ENCODE measurements around the gene CFAP68. TPM values are rescaled to one million over a fixed set of nuclear protein-coding genes. Genes with fewer than 3 reads are reported as not detected.

The CFAP68 gene
- total and polyA plus RNA-seq, 2 of the 8 experiments (the other 6 are each of a cell fraction or from before 2014, with no cell fraction given), result 21.4 to 43.1 TPM

- no peak overlapping the region for H2AFZ ChIP-seq (ENCODE audit: low read length)
- no peaks in the 10 kb centered on the region for H3K79me1 ChIP-seq (ENCODE audit: low read depth, low read length)
- H3K4me3 ChIP-seq (ENCODE audit: extremely low read depth in 1 of 4, insufficient read depth in 2 of 4, low read depth in 3 of 4, low read length in 4 of 4), result no peak overlapping the region
- H3K27me3 ChIP-seq (replicated peaks in 1 of 4; ENCODE audit: control insufficient read depth in 3 of 4, extremely low read depth in 1 of 4, insufficient read depth in 3 of 4, low read length in 3 of 4), result no peaks in the 10 kb centered on the region
- DNase-seq (ENCODE audit: low read depth in 1 of 2, low spot score in 2 of 2), result no peak
- 79% methylated on average over 2 of the region's 2 CpGs; no CpG with 5 or more reads in 1 of the 2 experiments for WGBS, 2 experiments (ENCODE audit: extremely low coverage in 1 of 2, insufficient coverage in 1 of 2, insufficient read length in 1 of 2, insufficient replicate concordance in 2 of 2, low coverage in 1 of 2, low lambda C conversion rate in 2 of 2, missing lambda C conversion rate in 1 of 2)
- TF ChIP-seq RAD21 (IDR thresholded peaks at IDR 0.05 in 1 of 2, conservative IDR thresholded peaks at IDR 0.05 in 1 of 2; ENCODE audit: low read depth in 2 of 2, low read length in 2 of 2), result no peak
- H3K9me3 ChIP-seq (ENCODE audit: insufficient read depth in 2 of 2, low read depth in 1 of 2, low read length in 1 of 2), result no peaks in the 10 kb centered on the region
- H3K4me1 ChIP-seq (replicated peaks in 1 of 4; ENCODE audit: control insufficient read depth in 3 of 4, insufficient read depth in 4 of 4, low read length in 3 of 4), result no peaks in the 10 kb centered on the region; a peak in 1 of 7 replicates
- no peak overlapping the region for H2BK15ac ChIP-seq (ENCODE audit: low read length)
- H3K27ac ChIP-seq (ENCODE audit: low read depth, low read length), result no peak overlapping the region
- no peak overlapping the region for H3K14ac ChIP-seq (ENCODE audit: insufficient read length)
- no peak overlapping the region for H4K8ac ChIP-seq (ENCODE audit: extremely low read depth, insufficient read depth, low read length)
- H4K91ac ChIP-seq (replicated peaks; ENCODE audit: insufficient read length, low read length), result no peak overlapping the region
- H4K20me1 ChIP-seq (replicated peaks in 1 of 2; ENCODE audit: control insufficient read depth in 1 of 2, insufficient read depth in 2 of 2, low read length in 2 of 2), result no peaks in the 10 kb centered on the region
- ChIA-PET CTCF (ENCODE audit: partially characterized antibody) (interaction anchor here (0.6 to 2.4 kb wide), 14 partner anchors 11 to 417 kb away, joined by 3 to 10 read pairs (median 3); partner anchors contain the start of gene SIK2), POLR2A (ENCODE audit: partially characterized antibody) (interaction anchor here (0.9 kb wide), 1 partner anchor 80 kb away, joined by 3 read pairs; the partner anchor contains the start of gene PPP2R1B)
- no peak for FAIRE-seq
- H3K79me2 ChIP-seq (ENCODE audit: control insufficient read depth in 1 of 2, insufficient read depth in 2 of 2, low read length in 2 of 2), result no peaks in the 10 kb centered on the region
- H2AK5ac ChIP-seq (ENCODE audit: low read depth, low read length), result no peak overlapping the region
- no peak overlapping the region for H2BK12ac ChIP-seq (ENCODE audit: low read depth, low read length)
- H3K23me2 ChIP-seq (ENCODE audit: low read depth, low read length), result no peaks in the 10 kb centered on the region
- no peak overlapping the region for H3K23ac ChIP-seq (ENCODE audit: insufficient read length)
- no peak overlapping the region for H3K56ac ChIP-seq (replicated peaks; ENCODE audit: insufficient read length, low read depth, low read length)
- H4K5ac ChIP-seq (ENCODE audit: insufficient read length, low read depth, low read length), result no peak overlapping the region
- no peak overlapping the region for H2BK20ac ChIP-seq (ENCODE audit: low read length)
- no peak overlapping the region for H3K4ac ChIP-seq (replicated peaks; ENCODE audit: insufficient read length, low read depth, low read length)
- H3K9ac ChIP-seq (replicated peaks in 1 of 4; ENCODE audit: extremely low read depth in 1 of 4, low read depth in 3 of 4, low read length in 3 of 4), result no peak overlapping the region
- no peak overlapping the region for H2BK5ac ChIP-seq (ENCODE audit: low read depth, low read length)
- no peak overlapping the region for H2BK120ac ChIP-seq (replicated peaks; ENCODE audit: low read depth, low read length)
- H3K18ac ChIP-seq (ENCODE audit: extremely low read depth, low read length), result no peak overlapping the region
- peaks cover 0 to 5% (median 0%) of the 10 kb centered on the region in 4 experiments; a peak in 1 of 8 replicates for H3K36me3 ChIP-seq (ENCODE audit: control insufficient read depth in 2 of 4, insufficient read depth in 4 of 4, low read length in 3 of 4)
- no peak overlapping the region for H3K4me2 ChIP-seq (ENCODE audit: insufficient read depth in 1 of 2, low read depth in 2 of 2, low read length in 2 of 2)
These were observed 33.3 kb upstream of the CFAP68 start for GRCh38 chr11:111846063-111846462.
